HFFc6 (cell line): ENCODE data around the gene HUS1. TPM values are rescaled to one million over a fixed set of nuclear protein-coding genes. Genes with fewer than 3 reads are reported as not detected.
"Not testable (repeated sequence)": the region's sequence is repeated elsewhere in the genome, so short reads cannot be mapped to it uniquely, and the experiment has no call there.

Source experiments
- DNase-seq: peaks from one replicate; pipeline ENCODE4 v3.0.0-alpha.2; 2018
- H3K27ac Mint-ChIP-seq: 2 replicates; pipeline ENCODE4 v1.8.0; 2020; ENCODE audit warnings: mild to moderate bottlenecking, mixed read lengths
- H3K27me3 Mint-ChIP-seq: 2 replicates; pipeline ENCODE4 v1.8.0; 2021; ENCODE audit warnings: mild to moderate bottlenecking, moderate library complexity, mixed read lengths; ENCODE audit not compliant: insufficient read depth
- H3K36me3 Mint-ChIP-seq: 2 replicates; pipeline ENCODE4 v1.8.0; 2021; ENCODE audit warnings: low read depth, mixed read lengths
- H3K4me1 Mint-ChIP-seq: 2 replicates; pipeline ENCODE4 v1.8.0; 2020; ENCODE audit warnings: low read depth, mixed read lengths
- H3K4me3 Mint-ChIP-seq: 2 replicates; pipeline ENCODE4 v1.8.0; 2020; ENCODE audit warnings: mild to moderate bottlenecking, moderate library complexity, mixed read lengths
- H3K9me3 Mint-ChIP-seq: 2 replicates; pipeline ENCODE4 v1.8.0; 2020; ENCODE audit warnings: mild to moderate bottlenecking, mixed read lengths
- CTCF ChIP-seq: fragments of 200-600 bp; sonication (generic); IDR thresholded peaks from 2 replicates; pipeline ENCODE4 v1.5.0; 2021; ENCODE audit warnings: antibody characterized with exemption, mild to moderate bottlenecking
- total RNA-seq, 6 experiments: library from RNA; stranded (reverse); fragmentation: NEBNext Ultra II Directional; extraction: Animal tissue kit (Norgen Biotek cat#: 25700); gene quantifications; 2 replicates in 1 of 6; 3 replicates in 5 of 6; pipeline ENCODE4 v1.2.3, GENCODE V29; 2021

Gene HUS1
- total RNA-seq, 6 experiments from 2014 or later: 27.8 to 39.2 (median 34.6) TPM

- no peak for TF ChIP-seq CTCF
- peaks cover 26% of the 10 kb centered on the region for H3K4me1 Mint-ChIP-seq
- peaks cover 7% of the 10 kb centered on the region for H3K9me3 Mint-ChIP-seq
- no peak overlapping the region for H3K4me3 Mint-ChIP-seq
- no peak overlapping the region for H3K27ac Mint-ChIP-seq
- no peak for DNase-seq
- peaks cover 2% of the 10 kb centered on the region for H3K27me3 Mint-ChIP-seq
- peaks cover 7% of the 10 kb centered on the region; the same call in 1 of the 2 replicates for H3K36me3 Mint-ChIP-seq
Observed at GRCh38 chr7:48004032-48004431, 24.6 kb upstream of the HUS1 start.

- H3K4me3 Mint-ChIP-seq: peak overlapping the region; percentile 64
- not testable (repeated sequence) for H3K27me3 Mint-ChIP-seq, H3K36me3 Mint-ChIP-seq, H3K9me3 Mint-ChIP-seq
- peak overlapping the region; percentile 29; the same call in 1 of the 2 replicates for H3K27ac Mint-ChIP-seq
- peaks cover 24% of the 10 kb centered on the region for H3K4me1 Mint-ChIP-seq
- peak; percentile 37 for DNase-seq
Observed at GRCh38 chr7:48000164-48000563, 20.7 kb upstream of the HUS1 start.

GRCh38 chr7:47999413-47999812 lies 20.0 kb upstream of the HUS1 start:
- Mint-ChIP-seq H3K4me1 (peaks cover 18% of the 10 kb centered on the region), H3K36me3 (peaks cover 11% of the 10 kb centered on the region; the same call in 1 of the 2 replicates), H3K27me3 (no peaks in the 10 kb centered on the region; the same call in none of the 2 replicates), H3K4me3 (no peak overlapping the region), H3K9me3 (peaks cover 7% of the 10 kb centered on the region), H3K27ac (no peak overlapping the region)
- TF ChIP-seq CTCF: no peak
- DNase-seq: no peak

GRCh38 chr7:47992446-47992845 lies 13.0 kb upstream of the HUS1 start:
- TF ChIP-seq CTCF: no peak
- peaks cover 18% of the 10 kb centered on the region for H3K4me1 Mint-ChIP-seq
- no peak for DNase-seq
- peak overlapping the region; percentile 91 for H3K4me3 Mint-ChIP-seq
- peak overlapping the region; percentile 83 for H3K27ac Mint-ChIP-seq
- H3K36me3 Mint-ChIP-seq: peaks cover 4% of the 10 kb centered on the region; the same call in 1 of the 2 replicates
- H3K9me3 Mint-ChIP-seq: no peaks in the 10 kb centered on the region
- peaks cover 1% of the 10 kb centered on the region; the same call in 1 of the 2 replicates for H3K27me3 Mint-ChIP-seq

GRCh38 chr7:47991741-47992311 lies 12.4 kb upstream of the HUS1 start:
- Mint-ChIP-seq H3K36me3 (peaks cover 4% of the 10 kb centered on the region; the same call in 1 of the 2 replicates), H3K27me3 (peaks cover 1% of the 10 kb centered on the region; the same call in 1 of the 2 replicates), H3K9me3 (no peaks in the 10 kb centered on the region), H3K4me1 (peaks cover 18% of the 10 kb centered on the region), H3K27ac (peak overlapping the region; percentile 83), H3K4me3 (peak overlapping the region; percentile 91)
- TF ChIP-seq CTCF: peak; percentile 74
- DNase-seq: peak; percentile 28

- TF ChIP-seq CTCF: no peak
- no peaks in the 10 kb centered on the region for H3K9me3 Mint-ChIP-seq
- peaks cover 18% of the 10 kb centered on the region for H3K4me1 Mint-ChIP-seq
- H3K27me3 Mint-ChIP-seq: peaks cover 1% of the 10 kb centered on the region; the same call in 1 of the 2 replicates
- DNase-seq: no peak
- peak overlapping the region; percentile 83; the same call in 1 of the 2 replicates for H3K27ac Mint-ChIP-seq
- H3K36me3 Mint-ChIP-seq: peaks cover 4% of the 10 kb centered on the region; the same call in 1 of the 2 replicates
- peak overlapping the region; percentile 91 for H3K4me3 Mint-ChIP-seq
Observed at GRCh38 chr7:47991270-47991669, 11.9 kb upstream of the HUS1 start.
